ENCODE data around the gene LRRTM3. TPM values are rescaled to one million over a fixed set of nuclear protein-coding genes. Genes with fewer than 3 reads are reported as not detected.

The LRRTM3 gene
- total and polyA plus RNA-seq, 10 donors = not detected

GRCh38 chr10:67075491-67075971 is 149.7 kb downstream of the LRRTM3 start:
- intact Hi-C loops (cut with DNase I; ENCODE audit: low total_unique reads) = no loop called here

GRCh38 chr10:67076144-67076543 is 150.3 kb downstream of the LRRTM3 start:
- Histone ChIP-seq H3K4me1 (no peaks in the 10 kb centered on the region), H3K4me3 (no peak overlapping the region), H3K36me3 (no peaks in the 10 kb centered on the region), H3K9me3 (no peaks in the 10 kb centered on the region), H3K27me3 (replicated peaks in 1 of 7) (no peaks in the 10 kb centered on the region), H3K27ac (no peak overlapping the region)
- TF ChIP-seq CTCF (IDR thresholded peaks at IDR 0.05 in 8 of 11, conservative IDR thresholded peaks at IDR 0.05 in 3 of 11) (no peak), POLR2AphosphoS5 (IDR thresholded peaks at IDR 0.05) (no peak), POLR2A (IDR thresholded peaks at IDR 0.05) (no peak)
- DNase-seq = no peak
- intact Hi-C loops (cut with DNase I; ENCODE audit: low total_unique reads) = no loop called here

More at GRCh38 chr10:67075491-67075971, 149.7 kb downstream of the LRRTM3 start:
- Histone ChIP-seq H3K4me3 (no peak overlapping the region), H3K9me3 (no peaks in the 10 kb centered on the region), H3K4me1 (no peaks in the 10 kb centered on the region), H3K27ac (no peak overlapping the region), H3K27me3 (replicated peaks in 1 of 7) (no peaks in the 10 kb centered on the region), H3K36me3 (no peaks in the 10 kb centered on the region)
- no peak for DNase-seq
- 53 to 63% (median 56%) methylated on average over 4 of the region's 4 CpGs for WGBS, 5 donors
- TF ChIP-seq POLR2A (IDR thresholded peaks at IDR 0.05) = no peak
- TF ChIP-seq POLR2AphosphoS5 (IDR thresholded peaks at IDR 0.05) = no peak
- no peak for TF ChIP-seq CTCF (IDR thresholded peaks at IDR 0.05 in 8 of 11, conservative IDR thresholded peaks at IDR 0.05 in 3 of 11)

GRCh38 chr10:67077376-67077775 is 151.5 kb downstream of the LRRTM3 start:
- TF ChIP-seq POLR2AphosphoS5 (IDR thresholded peaks at IDR 0.05) (no peak), POLR2A (IDR thresholded peaks at IDR 0.05) (no peak), CTCF (IDR thresholded peaks at IDR 0.05 in 8 of 11, conservative IDR thresholded peaks at IDR 0.05 in 3 of 11) (no peak)
- 85 to 98% (median 94%) methylated on average over 1 of the region's 1 CpG for WGBS, 5 donors
- intact Hi-C loops (cut with DNase I; ENCODE audit: low total_unique reads) = no loop called here

GRCh38 chr10:67079126-67079525 is 153.3 kb downstream of the LRRTM3 start:
- H3K36me3 ChIP-seq = no peaks in the 10 kb centered on the region
- no peak overlapping the region for H3K27ac ChIP-seq
- H3K4me1 ChIP-seq = no peaks in the 10 kb centered on the region
- no peak overlapping the region for H3K4me3 ChIP-seq
- DNase-seq = no peak
- TF ChIP-seq POLR2AphosphoS5 (IDR thresholded peaks at IDR 0.05) = no peak
- TF ChIP-seq POLR2A (IDR thresholded peaks at IDR 0.05) = no peak
- no peak for TF ChIP-seq CTCF (IDR thresholded peaks at IDR 0.05 in 8 of 11, conservative IDR thresholded peaks at IDR 0.05 in 3 of 11)
- intact Hi-C loops (cut with DNase I; ENCODE audit: low total_unique reads) = no loop called here
- no peaks in the 10 kb centered on the region for H3K9me3 ChIP-seq
- H3K27me3 ChIP-seq (replicated peaks in 1 of 7) = no peaks in the 10 kb centered on the region
- 41 to 52% (median 51%) methylated on average over 4 of the region's 4 CpGs for WGBS, 5 donors

More at GRCh38 chr10:67077376-67077775, 151.5 kb downstream of the LRRTM3 start:
- Histone ChIP-seq H3K27ac (no peak overlapping the region), H3K36me3 (no peaks in the 10 kb centered on the region), H3K27me3 (replicated peaks in 1 of 7) (no peaks in the 10 kb centered on the region), H3K9me3 (no peaks in the 10 kb centered on the region), H3K4me1 (no peaks in the 10 kb centered on the region), H3K4me3 (no peak overlapping the region)
- no peak for DNase-seq

Measured in spleen (tissue), 11 donors.